Astrocyte (in vitro differentiated cells and primary cell): ENCODE data around the gene CAPRIN1.

ENCODE experiments used
- CTCF ChIP-seq: IDR thresholded peaks from 2 replicates; pipeline ENCODE4 v1.5.1; 2011; ENCODE audit warnings: low read depth, mild to moderate bottlenecking, inconsistent platforms, low read length, moderate library complexity; ENCODE audit not compliant: insufficient read depth
- EZH2 ChIP-seq: IDR thresholded peaks from 2 replicates; pipeline ENCODE4 v1.6.1; 2012; ENCODE audit warnings: mild to moderate bottlenecking, low read length, inconsistent platforms; ENCODE audit not compliant: insufficient read depth

- TF ChIP-seq CTCF (no peak), EZH2 (no peak)
Measured at GRCh38 chr11:34143048-34143447, 91.5 kb downstream of the CAPRIN1 start.
